HG02970 (cell line): ENCODE measurements around the gene NEK4.
"Not testable (repeated sequence)": the region's sequence is repeated elsewhere in the genome, so short reads cannot be mapped to it uniquely, and the experiment has no call there.

Experiments
- ATAC-seq: cut with Tn5 transposase; IDR thresholded peaks from one replicate; pipeline ENCODE4 v1.9.1; 2021; ENCODE audit warnings: mild to moderate bottlenecking, moderate library complexity, moderate number of reproducible peaks; ENCODE audit not compliant: unreplicated experiment, low FRiP score

NEK4 gene

GRCh38 chr3:52679811-52680210 lies 90.9 kb downstream of the NEK4 start:
- ATAC-seq: no peak

DNA sequence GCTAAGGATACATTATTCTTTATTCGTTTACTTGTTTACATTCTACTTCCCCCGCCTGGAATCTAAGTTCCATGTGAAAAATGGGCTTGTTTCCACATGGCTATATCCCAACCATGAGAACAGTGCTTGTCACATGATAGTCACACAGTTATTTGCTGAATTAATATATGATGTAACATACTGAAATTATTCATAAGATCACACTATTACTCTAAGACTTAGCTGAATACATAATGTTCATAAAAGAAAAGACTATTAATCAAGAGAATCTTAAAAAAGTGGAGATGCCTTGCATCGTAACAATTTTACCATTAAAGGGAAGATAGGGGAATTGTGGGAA lies 91.6 kb downstream of the NEK4 start:
- no peak for ATAC-seq

DNA sequence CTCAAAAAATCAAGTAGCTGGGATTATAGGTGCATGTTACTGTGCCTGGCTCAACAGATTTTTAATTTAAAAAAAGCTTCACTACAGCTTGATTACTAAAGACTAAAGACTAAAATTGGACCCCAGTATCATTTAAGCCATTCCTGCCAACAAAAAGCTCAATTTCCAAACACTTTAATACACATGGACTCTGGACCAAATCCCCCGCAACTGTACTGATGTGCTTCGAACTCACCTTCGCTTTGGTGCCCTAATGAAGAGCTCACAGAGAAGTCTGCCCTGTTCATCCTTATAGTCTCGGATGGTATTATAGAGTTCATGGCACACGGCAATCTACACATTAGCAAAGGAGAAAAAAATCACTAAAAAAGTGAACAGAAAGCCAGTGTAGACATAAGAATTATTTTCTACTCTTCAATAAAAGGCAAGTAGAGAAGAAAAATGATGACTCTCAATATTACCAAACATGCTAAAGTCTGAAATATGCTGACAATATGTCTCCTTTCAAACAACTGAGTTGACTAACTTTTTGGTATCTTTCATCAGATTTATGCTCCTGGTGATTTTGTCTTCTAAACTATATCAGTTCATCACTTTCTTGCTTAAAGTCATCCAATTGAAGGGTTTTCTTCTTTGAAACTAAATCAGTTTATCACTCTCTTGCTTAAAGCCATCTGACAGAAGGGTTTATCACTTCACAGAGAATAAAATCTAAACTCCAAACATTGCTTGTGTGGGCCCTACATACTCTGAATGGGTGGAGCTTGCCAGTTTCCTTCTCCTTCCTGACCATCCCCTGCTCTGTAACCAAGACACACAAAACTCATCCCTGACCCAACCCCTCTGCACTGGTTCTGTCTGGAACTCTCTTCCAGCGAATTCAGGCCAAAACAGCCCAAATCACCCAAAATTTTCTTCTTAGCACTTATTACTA lies 92.2 kb downstream of the NEK4 start:
- no peak for ATAC-seq

DNA sequence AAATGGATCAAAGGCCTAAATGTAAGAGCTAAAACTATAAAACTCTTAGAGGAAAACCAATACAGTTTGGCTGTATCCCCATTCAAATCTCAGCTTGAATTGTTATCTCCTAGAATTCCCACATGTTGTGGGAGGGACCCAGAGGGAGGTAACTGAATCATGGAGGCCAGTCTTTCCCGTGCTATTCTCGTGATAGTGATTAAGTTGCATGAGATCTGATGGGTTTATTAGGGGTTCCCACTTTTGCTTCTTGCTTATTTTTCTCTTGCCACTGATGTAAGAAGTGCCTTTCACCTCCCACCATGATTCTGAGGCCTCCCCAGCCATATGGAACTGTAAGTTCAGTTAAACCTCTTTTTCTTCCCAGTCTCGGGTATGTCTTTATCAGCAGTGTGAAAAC lies 94.5 kb downstream of the NEK4 start:
- ATAC-seq: not testable (repeated sequence)

GRCh38 chr3:52671676-52672075 lies 99.1 kb downstream of the NEK4 start:
- ATAC-seq: no peak

- ATAC-seq: no peak
Observed at GRCh38 chr3:52670621-52671521, 99.9 kb downstream of the NEK4 start.

GRCh38 chr3:52663098-52663497 lies 107.6 kb downstream of the NEK4 start:
- ATAC-seq: no peak

DNA sequence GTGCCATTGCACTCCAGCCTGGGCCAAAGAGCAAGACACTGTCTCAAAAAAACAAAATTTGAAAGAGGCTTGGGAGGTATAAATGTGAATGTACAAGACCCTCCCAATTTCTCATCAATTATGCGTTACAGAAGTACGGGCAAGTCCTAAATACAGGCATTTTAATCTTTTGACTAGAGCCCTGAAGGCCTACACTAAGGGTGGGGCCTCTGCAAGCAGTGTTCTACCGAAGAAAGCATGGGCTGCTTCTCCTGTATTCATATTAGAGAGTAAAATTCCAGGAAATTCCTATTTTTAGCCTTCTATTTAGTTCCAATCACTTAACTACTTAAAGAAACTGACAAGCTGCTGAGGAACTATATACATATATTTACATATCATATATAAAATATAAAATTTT lies 110.7 kb downstream of the NEK4 start:
- no peak for ATAC-seq
